HG03457 (cell line): ENCODE data around the gene MBNL1.
A peak's percentile ranks its signal among the peaks of the same experiment; 100 is the strongest.
"Not testable (repeated sequence)": the region's sequence is repeated elsewhere in the genome, so short reads cannot be mapped to it uniquely, and the experiment has no call there.

Source experiments
- ATAC-seq: cut with Tn5 transposase; IDR thresholded peaks from one replicate; pipeline ENCODE4 v1.9.1; 2021; ENCODE audit warnings: moderate number of reproducible peaks; ENCODE audit not compliant: unreplicated experiment

MBNL1 gene

GRCh38 chr3:152345233-152345632 lies 76.5 kb downstream of the MBNL1 start:
- no peak for ATAC-seq

- ATAC-seq = no peak
Observed at GRCh38 chr3:152346058-152346457, 77.3 kb downstream of the MBNL1 start.

- no peak for ATAC-seq
Observed at GRCh38 chr3:152346740-152347139, 78.0 kb downstream of the MBNL1 start.

GRCh38 chr3:152348436-152349177 lies 79.9 kb downstream of the MBNL1 start:
- ATAC-seq = no peak

- ATAC-seq = no peak
Observed at GRCh38 chr3:152349392-152349791, 80.7 kb downstream of the MBNL1 start.

- no peak for ATAC-seq
Observed at GRCh38 chr3:152350139-152350538, 81.4 kb downstream of the MBNL1 start.

GRCh38 chr3:152350776-152351175 lies 82.0 kb downstream of the MBNL1 start:
- ATAC-seq = no peak

GRCh38 chr3:152352554-152352953 lies 83.8 kb downstream of the MBNL1 start:
- no peak for ATAC-seq

GRCh38 chr3:152353578-152353977 lies 84.8 kb downstream of the MBNL1 start:
- no peak for ATAC-seq

- no peak for ATAC-seq
Observed at GRCh38 chr3:152355744-152356665, 87.3 kb downstream of the MBNL1 start.

- peak; percentile 78 for ATAC-seq
Observed at GRCh38 chr3:152356870-152357276, 88.1 kb downstream of the MBNL1 start.

GRCh38 chr3:152357587-152357986 lies 88.9 kb downstream of the MBNL1 start:
- ATAC-seq = no peak

GRCh38 chr3:152359385-152360248 lies 90.9 kb downstream of the MBNL1 start:
- no peak for ATAC-seq

- no peak for ATAC-seq
Observed at GRCh38 chr3:152360302-152360701, 91.6 kb downstream of the MBNL1 start.

GRCh38 chr3:152360966-152361365 lies 92.2 kb downstream of the MBNL1 start:
- ATAC-seq = no peak

- no peak for ATAC-seq
Observed at GRCh38 chr3:152362086-152362485, 93.4 kb downstream of the MBNL1 start.

- no peak for ATAC-seq
Observed at GRCh38 chr3:152364237-152364636, 95.5 kb downstream of the MBNL1 start.

- ATAC-seq = no peak
Observed at GRCh38 chr3:152365126-152365525, 96.4 kb downstream of the MBNL1 start.

GRCh38 chr3:152365766-152366593 lies 97.3 kb downstream of the MBNL1 start:
- ATAC-seq = no peak

- ATAC-seq = not testable (repeated sequence)
Observed at GRCh38 chr3:152367192-152367591, 98.5 kb downstream of the MBNL1 start.
